Keratinocyte (primary cell): ENCODE measurements around the gene CD74. TPM values are rescaled to one million over a fixed set of nuclear protein-coding genes. Genes with fewer than 3 reads are reported as not detected.

ENCODE experiments used
- DNase-seq: peaks from one replicate; pipeline ENCODE4 v3.0.0-alpha.2; 2011; ENCODE audit warnings: low read depth, missing footprints, low spot score
- FAIRE-seq: peaks from 2 replicates; lab custom pipeline; 2011; peaks lifted over from hg19 to GRCh38; lab: Jason Lieb, UNC
- H2AFZ ChIP-seq: 2 replicates; pipeline ENCODE4 v1.6.0; 2012; ENCODE audit warnings: low read length, control low read depth, inconsistent platforms; ENCODE audit not compliant: control insufficient read depth
- H3K27ac ChIP-seq: 2 replicates; pipeline ENCODE4 v1.5.1; 2011; ENCODE audit warnings: low read length; ENCODE audit not compliant: control insufficient read depth, insufficient read depth
- H3K27me3 ChIP-seq: 3 replicates; pipeline ENCODE4 v1.6.0; 2011; ENCODE audit warnings: low read length; ENCODE audit not compliant: control insufficient read depth, insufficient read depth; ENCODE audit errors: extremely low read depth
- H3K36me3 ChIP-seq, 2 experiments: 2 replicates in 1 of 2; 3 replicates in 1 of 2; pipeline ENCODE4 v1.5.1; 2011; ENCODE audit warnings: low read length in 2 of 2, mild to moderate bottlenecking in 1 of 2; ENCODE audit not compliant: control insufficient read depth in 2 of 2, insufficient read depth in 2 of 2; ENCODE audit errors: extremely low read depth in 1 of 2
- H3K4me1 ChIP-seq: 3 replicates; pipeline ENCODE4 v1.5.1; 2011; ENCODE audit warnings: low read length; ENCODE audit not compliant: control insufficient read depth, insufficient read depth; ENCODE audit errors: extremely low read depth
- H3K4me2 ChIP-seq: 3 replicates; pipeline ENCODE4 v1.6.0; 2011; ENCODE audit warnings: low read depth, low read length; ENCODE audit not compliant: control insufficient read depth, insufficient read depth; ENCODE audit errors: extremely low read depth
- H3K4me3 ChIP-seq, 3 experiments: fragments of 200-600 bp in 1 of 3; sonication (generic) in 1 of 3; 2 replicates in 2 of 3; 3 replicates in 1 of 3; pipeline ENCODE4 v1.5.1; 2011 to 2016; ENCODE audit warnings: low read length in 3 of 3, mild to moderate bottlenecking in 3 of 3, control low read depth in 2 of 3, inconsistent platforms in 1 of 3, low read depth in 1 of 3, mixed read lengths in 1 of 3, mixed run types in 1 of 3, moderate library complexity in 1 of 3; ENCODE audit not compliant: control insufficient read depth in 2 of 3, insufficient read depth in 2 of 3; ENCODE audit errors: extremely low read depth in 1 of 3
- H3K79me2 ChIP-seq: 2 replicates; pipeline ENCODE4 v1.6.0; 2012; ENCODE audit warnings: low read length; ENCODE audit not compliant: control insufficient read depth, insufficient read depth
- H3K9ac ChIP-seq: 3 replicates; pipeline ENCODE4 v1.6.0; 2011; ENCODE audit warnings: low read length; ENCODE audit not compliant: control insufficient read depth, insufficient read depth; ENCODE audit errors: extremely low read depth
- H3K9me1 ChIP-seq: 3 replicates; pipeline ENCODE4 v1.6.0; 2011; ENCODE audit warnings: low read length; ENCODE audit not compliant: control insufficient read depth, insufficient read depth; ENCODE audit errors: extremely low read depth
- H3K9me3 ChIP-seq: 2 replicates; pipeline ENCODE4 v1.5.1; 2012; ENCODE audit warnings: low read depth, low read length; ENCODE audit not compliant: control insufficient read depth
- H4K20me1 ChIP-seq: 3 replicates; pipeline ENCODE4 v1.6.0; 2011; ENCODE audit warnings: low read length; ENCODE audit not compliant: control insufficient read depth, insufficient read depth; ENCODE audit errors: extremely low read depth
- CTCF ChIP-seq, 3 experiments: IDR thresholded peaks in 1 of 3; conservative IDR thresholded peaks in 1 of 3; optimal IDR thresholded peaks in 1 of 3; 2 replicates in 2 of 3; 3 replicates in 1 of 3; pipeline versions ENCODE3 to v1.5.1; 2011; ENCODE audit warnings: low read length in 3 of 3, mild to moderate bottlenecking in 3 of 3, moderate library complexity in 2 of 3, control low read depth in 1 of 3, inconsistent platforms in 1 of 3; ENCODE audit not compliant: insufficient read depth in 2 of 3; ENCODE audit errors: extremely low read depth in 1 of 3
- EZH2 ChIP-seq: IDR thresholded peaks from one replicate; pipeline ENCODE4 v1.6.1; 2012; ENCODE audit warnings: inconsistent platforms, mild to moderate bottlenecking, low read length, moderate library complexity
- dilution Hi-C: fragments of 300-500 bp; cut with MboI; formaldehyde crosslinking; loops from one replicate; pipeline ENCODE4 v1.7.0; 2020; ENCODE audit warnings: low sequenced_read_pairs; ENCODE audit not compliant: extremely low pct_ligation_motif_present
- polyA plus RNA-seq, 5 experiments: library from polyadenylated mRNA; depleted of rRNA in 3 of 5; stranded (reverse) in 3 of 5; stranded (forward) in 1 of 5; unstranded in 1 of 5; fragments of >200 nt; gene quantifications; 1 replicate in 1 of 5; 2 replicates in 3 of 5; 3 replicates in 1 of 5; pipeline versions ENCODE4 v1.2.1 to v1.2.3, GENCODE V29; 2011 to 2012; ENCODE audit warnings: missing spikeins in 2 of 5, low read depth in 1 of 5, low replicate concordance in 1 of 5

CD74 gene
- polyA plus RNA-seq, 1 donor (not counting 4 experiments of a cell fraction or from before 2014, with no cell fraction given), result 0.71 TPM

DNA sequence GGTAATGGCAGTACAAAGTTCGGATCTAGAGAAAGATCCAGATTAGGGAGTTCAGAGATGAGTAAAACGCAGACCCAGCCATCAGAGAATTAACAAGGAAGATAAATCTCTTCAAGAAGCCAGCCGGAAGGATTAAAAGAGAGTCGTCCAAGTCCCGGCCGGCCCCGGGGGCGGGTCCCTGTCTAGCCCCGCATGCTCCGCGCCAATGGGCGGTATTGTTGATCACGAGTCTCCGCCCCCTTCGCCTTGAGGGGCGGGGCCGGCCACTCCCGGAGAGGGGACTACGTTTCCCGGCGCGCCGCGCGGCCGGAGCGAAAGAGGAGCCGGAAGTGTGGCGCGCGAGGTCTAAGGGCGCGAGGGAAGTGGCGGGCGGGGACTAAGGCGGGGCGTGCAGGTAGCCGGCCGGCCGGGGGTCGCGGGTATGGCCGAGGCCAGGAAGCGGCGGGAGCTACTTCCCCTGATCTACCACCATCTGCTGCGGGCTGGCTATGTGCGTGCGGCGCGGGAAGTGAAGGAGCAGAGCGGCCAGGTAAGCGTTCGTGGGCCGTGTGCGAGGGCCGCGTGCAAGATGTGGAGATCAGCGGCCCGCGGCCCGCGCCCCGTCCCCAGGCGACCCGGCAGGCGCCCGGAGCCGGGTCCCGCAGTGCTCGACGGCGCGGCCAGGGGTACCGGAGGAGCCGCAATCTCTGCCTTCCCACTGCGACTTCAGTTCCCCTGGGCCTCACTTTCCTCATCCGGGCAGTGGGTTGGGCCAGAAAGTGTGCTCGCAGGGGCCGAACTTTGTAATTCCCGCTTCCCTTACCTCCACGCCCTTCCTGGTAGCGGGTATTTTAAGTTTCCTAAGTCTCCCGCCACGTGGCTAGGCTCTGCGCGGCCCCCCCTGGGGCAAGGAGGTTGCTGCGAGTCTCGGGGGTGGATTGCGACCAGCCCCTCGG lies 55.1 kb downstream of the CD74 start, which contains the start of gene TCOF1:
TCOF1 (plus strand) TSS at position 372 of the 935 bp plus-strand sequence; CDS start at position 422, 50 bp downstream.
- Histone ChIP-seq H3K79me2 (peaks cover 46% of the 10 kb centered on the region), H3K27me3 (no peaks in the 10 kb centered on the region), H3K9ac (peak within 1 kb of the TSS; percentile 88), H2AFZ (peak within 1 kb of the TSS; percentile 77), H3K9me3 (no peaks in the 10 kb centered on the region), H3K4me2 (peak within 1 kb of the TSS; percentile 77), H3K4me1 (peaks cover 12% of the 10 kb centered on the region), H3K36me3 (peaks cover 12 to 22% of the 10 kb centered on the region in 2 experiments), H3K4me3 (peak within 1 kb of the TSS; percentile 63 to 93 (median 87)), H3K9me1 (no peaks in the 10 kb centered on the region), H3K27ac (peak within 1 kb of the TSS; percentile 91), H4K20me1 (peaks cover 9% of the 10 kb centered on the region)
- peak; percentile 66 for DNase-seq
- TF ChIP-seq EZH2 (no peak), CTCF (optimal IDR thresholded peaks at IDR 0.05 in 1 of 3, IDR thresholded peaks at IDR 0.05 in 1 of 3, conservative IDR thresholded peaks at IDR 0.05 in 1 of 3; ENCODE audit: extremely low read depth in 1 of 3, insufficient read depth in 2 of 3, low read length in 3 of 3) (no peak)
- dilution Hi-C loops, result no loop called here
- FAIRE-seq, result no peak

- Histone ChIP-seq H3K9me1 (no peaks in the 10 kb centered on the region), H3K9ac (peak overlapping the region; percentile 88), H3K36me3 (peaks cover 6 to 16% of the 10 kb centered on the region in 2 experiments), H2AFZ (peak overlapping the region; percentile 77), H4K20me1 (peaks cover 5% of the 10 kb centered on the region), H3K9me3 (no peaks in the 10 kb centered on the region), H3K4me1 (peaks cover 12% of the 10 kb centered on the region), H3K79me2 (peaks cover 38% of the 10 kb centered on the region), H3K4me2 (peak overlapping the region; percentile 61), H3K4me3 (peak overlapping the region in 2 of 3 experiments; percentile 31 to 40), H3K27me3 (no peaks in the 10 kb centered on the region), H3K27ac (peak overlapping the region; percentile 10)
- FAIRE-seq (no peak), DNase-seq (no peak)
- TF ChIP-seq EZH2 (no peak), CTCF (optimal IDR thresholded peaks at IDR 0.05 in 1 of 3, IDR thresholded peaks at IDR 0.05 in 1 of 3, conservative IDR thresholded peaks at IDR 0.05 in 1 of 3; ENCODE audit: extremely low read depth in 1 of 3, insufficient read depth in 2 of 3, low read length in 3 of 3) (no peak)
- dilution Hi-C loops, result no loop called here
These were observed 56.0 kb downstream of the CD74 start for GRCh38 chr5:150356575-150357294.
